ENCODE results near the gene ITPR1.

ITPR1 gene

GRCh38 chr3:4641863-4642563, 148.9 kb downstream of the ITPR1 start:
- H3K4me3 ChIP-seq (ENCODE audit: low read depth, low read length) = no peak overlapping the region
- no peaks in the 10 kb centered on the region for H3K27me3 ChIP-seq
- no peak for TF ChIP-seq CTCF (IDR thresholded peaks at IDR 0.05; ENCODE audit: low read depth, low read length)
- H3K36me3 ChIP-seq = peaks cover 25% of the 10 kb centered on the region
- H3K9me3 ChIP-seq = no peaks in the 10 kb centered on the region
- DNase-seq = no peak
- no peaks in the 10 kb centered on the region for H3K4me1 ChIP-seq

GRCh38 chr3:4642611-4643010, 149.5 kb downstream of the ITPR1 start:
- Histone ChIP-seq H3K36me3 (peaks cover 25% of the 10 kb centered on the region), H3K9me3 (no peaks in the 10 kb centered on the region), H3K27me3 (no peaks in the 10 kb centered on the region), H3K4me3 (ENCODE audit: low read depth, low read length) (no peak overlapping the region), H3K4me1 (no peaks in the 10 kb centered on the region)
- no peak for DNase-seq
- no peak for TF ChIP-seq CTCF (IDR thresholded peaks at IDR 0.05; ENCODE audit: low read depth, low read length)

GRCh38 chr3:4643904-4644547, 150.9 kb downstream of the ITPR1 start:
- H3K36me3 ChIP-seq = peaks cover 25% of the 10 kb centered on the region
- no peak for DNase-seq
- no peak for TF ChIP-seq CTCF (IDR thresholded peaks at IDR 0.05; ENCODE audit: low read depth, low read length)

GRCh38 chr3:4644951-4645350, 151.8 kb downstream of the ITPR1 start:
- Histone ChIP-seq H3K9me3 (no peaks in the 10 kb centered on the region), H3K4me3 (ENCODE audit: low read depth, low read length) (no peak overlapping the region), H3K36me3 (peaks cover 21% of the 10 kb centered on the region), H3K4me1 (no peaks in the 10 kb centered on the region), H3K27me3 (no peaks in the 10 kb centered on the region)
- DNase-seq = no peak
- no peak for TF ChIP-seq CTCF (IDR thresholded peaks at IDR 0.05; ENCODE audit: low read depth, low read length)

More at GRCh38 chr3:4643904-4644547, 150.9 kb downstream of the ITPR1 start:
- no peaks in the 10 kb centered on the region for H3K27me3 ChIP-seq
- no peaks in the 10 kb centered on the region for H3K9me3 ChIP-seq
- H3K4me1 ChIP-seq = no peaks in the 10 kb centered on the region
- no peak overlapping the region for H3K4me3 ChIP-seq (ENCODE audit: low read depth, low read length)

- Histone ChIP-seq H3K9me3 (no peaks in the 10 kb centered on the region), H3K36me3 (peaks cover 18% of the 10 kb centered on the region), H3K27me3 (no peaks in the 10 kb centered on the region), H3K4me3 (ENCODE audit: low read depth, low read length) (no peak overlapping the region), H3K4me1 (no peaks in the 10 kb centered on the region)
- TF ChIP-seq CTCF (IDR thresholded peaks at IDR 0.05; ENCODE audit: low read depth, low read length) = no peak
- DNase-seq = no peak
Measured at GRCh38 chr3:4645468-4645867, 152.3 kb downstream of the ITPR1 start.

- no peaks in the 10 kb centered on the region for H3K27me3 ChIP-seq
- H3K4me1 ChIP-seq = no peaks in the 10 kb centered on the region
- H3K36me3 ChIP-seq = peaks cover 13% of the 10 kb centered on the region
- TF ChIP-seq CTCF (IDR thresholded peaks at IDR 0.05; ENCODE audit: low read depth, low read length) = no peak
- no peak for DNase-seq
- no peak overlapping the region for H3K4me3 ChIP-seq (ENCODE audit: low read depth, low read length)
- no peaks in the 10 kb centered on the region for H3K9me3 ChIP-seq
Measured at GRCh38 chr3:4647411-4647810, 154.3 kb downstream of the ITPR1 start.
